Keratinocyte (primary cell): Measurements from ENCODE around the gene NBPF1. TPM values are rescaled to one million over a fixed set of nuclear protein-coding genes. Genes with fewer than 3 reads are reported as not detected.
"Not testable (repeated sequence)": the region's sequence is repeated elsewhere in the genome, so short reads cannot be mapped to it uniquely, and the experiment has no call there.

Source experiments
- DNase-seq: peaks from one replicate; pipeline ENCODE4 v3.0.0-alpha.2; 2011; ENCODE audit warnings: low read depth, missing footprints, low spot score
- FAIRE-seq: peaks from 2 replicates; lab custom pipeline; 2011; peaks lifted over from hg19 to GRCh38; lab: Jason Lieb, UNC
- H2AFZ ChIP-seq: 2 replicates; pipeline ENCODE4 v1.6.0; 2012; ENCODE audit warnings: low read length, control low read depth, inconsistent platforms; ENCODE audit not compliant: control insufficient read depth
- H3K27ac ChIP-seq: 2 replicates; pipeline ENCODE4 v1.5.1; 2011; ENCODE audit warnings: low read length; ENCODE audit not compliant: control insufficient read depth, insufficient read depth
- H3K27me3 ChIP-seq: 3 replicates; pipeline ENCODE4 v1.6.0; 2011; ENCODE audit warnings: low read length; ENCODE audit not compliant: control insufficient read depth, insufficient read depth; ENCODE audit errors: extremely low read depth
- H3K36me3 ChIP-seq, 2 experiments: 2 replicates in 1 of 2; 3 replicates in 1 of 2; pipeline ENCODE4 v1.5.1; 2011; ENCODE audit warnings: low read length in 2 of 2, mild to moderate bottlenecking in 1 of 2; ENCODE audit not compliant: control insufficient read depth in 2 of 2, insufficient read depth in 2 of 2; ENCODE audit errors: extremely low read depth in 1 of 2
- H3K4me1 ChIP-seq: 3 replicates; pipeline ENCODE4 v1.5.1; 2011; ENCODE audit warnings: low read length; ENCODE audit not compliant: control insufficient read depth, insufficient read depth; ENCODE audit errors: extremely low read depth
- H3K4me2 ChIP-seq: 3 replicates; pipeline ENCODE4 v1.6.0; 2011; ENCODE audit warnings: low read depth, low read length; ENCODE audit not compliant: control insufficient read depth, insufficient read depth; ENCODE audit errors: extremely low read depth
- H3K4me3 ChIP-seq, 3 experiments: fragments of 200-600 bp in 1 of 3; sonication (generic) in 1 of 3; 2 replicates in 2 of 3; 3 replicates in 1 of 3; pipeline ENCODE4 v1.5.1; 2011 to 2016; ENCODE audit warnings: low read length in 3 of 3, mild to moderate bottlenecking in 3 of 3, control low read depth in 2 of 3, inconsistent platforms in 1 of 3, low read depth in 1 of 3, mixed read lengths in 1 of 3, mixed run types in 1 of 3, moderate library complexity in 1 of 3; ENCODE audit not compliant: control insufficient read depth in 2 of 3, insufficient read depth in 2 of 3; ENCODE audit errors: extremely low read depth in 1 of 3
- H3K79me2 ChIP-seq: 2 replicates; pipeline ENCODE4 v1.6.0; 2012; ENCODE audit warnings: low read length; ENCODE audit not compliant: control insufficient read depth, insufficient read depth
- H3K9ac ChIP-seq: 3 replicates; pipeline ENCODE4 v1.6.0; 2011; ENCODE audit warnings: low read length; ENCODE audit not compliant: control insufficient read depth, insufficient read depth; ENCODE audit errors: extremely low read depth
- H3K9me1 ChIP-seq: 3 replicates; pipeline ENCODE4 v1.6.0; 2011; ENCODE audit warnings: low read length; ENCODE audit not compliant: control insufficient read depth, insufficient read depth; ENCODE audit errors: extremely low read depth
- H3K9me3 ChIP-seq: 2 replicates; pipeline ENCODE4 v1.5.1; 2012; ENCODE audit warnings: low read depth, low read length; ENCODE audit not compliant: control insufficient read depth
- H4K20me1 ChIP-seq: 3 replicates; pipeline ENCODE4 v1.6.0; 2011; ENCODE audit warnings: low read length; ENCODE audit not compliant: control insufficient read depth, insufficient read depth; ENCODE audit errors: extremely low read depth
- CTCF ChIP-seq, 3 experiments: IDR thresholded peaks in 1 of 3; conservative IDR thresholded peaks in 1 of 3; optimal IDR thresholded peaks in 1 of 3; 2 replicates in 2 of 3; 3 replicates in 1 of 3; pipeline versions ENCODE3 to v1.5.1; 2011; ENCODE audit warnings: low read length in 3 of 3, mild to moderate bottlenecking in 3 of 3, moderate library complexity in 2 of 3, control low read depth in 1 of 3, inconsistent platforms in 1 of 3; ENCODE audit not compliant: insufficient read depth in 2 of 3; ENCODE audit errors: extremely low read depth in 1 of 3
- EZH2 ChIP-seq: IDR thresholded peaks from one replicate; pipeline ENCODE4 v1.6.1; 2012; ENCODE audit warnings: inconsistent platforms, mild to moderate bottlenecking, low read length, moderate library complexity
- dilution Hi-C: fragments of 300-500 bp; cut with MboI; formaldehyde crosslinking; loops from one replicate; pipeline ENCODE4 v1.7.0; 2020; ENCODE audit warnings: low sequenced_read_pairs; ENCODE audit not compliant: extremely low pct_ligation_motif_present
- polyA plus RNA-seq, 5 experiments: library from polyadenylated mRNA; depleted of rRNA in 3 of 5; stranded (reverse) in 3 of 5; stranded (forward) in 1 of 5; unstranded in 1 of 5; fragments of >200 nt; gene quantifications; 1 replicate in 1 of 5; 2 replicates in 3 of 5; 3 replicates in 1 of 5; pipeline versions ENCODE4 v1.2.1 to v1.2.3, GENCODE V29; 2011 to 2012; ENCODE audit warnings: missing spikeins in 2 of 5, low read depth in 1 of 5, low replicate concordance in 1 of 5

The NBPF1 gene
- polyA plus RNA-seq, 1 donor (not counting 4 experiments of a cell fraction or from before 2014, with no cell fraction given) = 16.4 TPM

GRCh38 chr1:16608838-16609560 lies 4.4 kb downstream of the NBPF1 start:
- H3K4me1 ChIP-seq = peaks cover 16% of the 10 kb centered on the region
- TF ChIP-seq EZH2 (no peak), CTCF (optimal IDR thresholded peaks at IDR 0.05 in 1 of 3, IDR thresholded peaks at IDR 0.05 in 1 of 3, conservative IDR thresholded peaks at IDR 0.05 in 1 of 3; ENCODE audit: extremely low read depth in 1 of 3, insufficient read depth in 2 of 3, low read length in 3 of 3) (no peak)
- no peak overlapping the region for H3K9ac ChIP-seq
- peaks cover 23% of the 10 kb centered on the region for H3K79me2 ChIP-seq
- H3K9me3 ChIP-seq = no peaks in the 10 kb centered on the region
- no peak overlapping the region for H3K4me3 ChIP-seq
- H3K27me3 ChIP-seq = no peaks in the 10 kb centered on the region
- H3K4me2 ChIP-seq = no peak overlapping the region
- no peak overlapping the region for H2AFZ ChIP-seq
- H3K36me3 ChIP-seq = peaks cover 24 to 28% of the 10 kb centered on the region in 2 experiments
- DNase-seq (no peak), FAIRE-seq (no peak)
- H3K9me1 ChIP-seq = no peaks in the 10 kb centered on the region
- dilution Hi-C loops = no loop called here
- H4K20me1 ChIP-seq = no peaks in the 10 kb centered on the region
- no peak overlapping the region for H3K27ac ChIP-seq

GRCh38 chr1:16607853-16608815 lies 5.2 kb downstream of the NBPF1 start:
- DNase-seq, H3K4me3 ChIP-seq, H4K20me1 ChIP-seq, H3K9me3 ChIP-seq, FAIRE-seq, dilution Hi-C loops, H3K9ac ChIP-seq, H3K4me2 ChIP-seq, H3K9me1 ChIP-seq, H3K27ac ChIP-seq, H2AFZ ChIP-seq, H3K27me3 ChIP-seq: not testable (repeated sequence)
- Histone ChIP-seq H3K4me1 (peaks cover 11% of the 10 kb centered on the region), H3K79me2 (peaks cover 23% of the 10 kb centered on the region), H3K36me3 (peaks cover 24 to 28% of the 10 kb centered on the region in 2 experiments)
